HEK293T (cell line): ENCODE data around the gene FAM3D.
"Not testable (repeated sequence)": the region's sequence is repeated elsewhere in the genome, so short reads cannot be mapped to it uniquely, and the experiment has no call there.

Experiments
- CTCF ChIA-PET: fragments of 350-600 bp; formaldehyde crosslinking; extraction: SDS; loops from one replicate; lab custom pipeline; 2021; ENCODE audit warnings: antibody characterized with exemption, inconsistent platforms; lab: Yijun Ruan, JAX
- POLR2A ChIA-PET: fragments of 350-600 bp; formaldehyde crosslinking; extraction: SDS; loops from one replicate; lab custom pipeline; 2020; ENCODE audit warnings: antibody characterized with exemption, inconsistent platforms; lab: Yijun Ruan, JAX
- DNase-seq: peaks from one replicate; pipeline ENCODE4 v3.0.0; 2012; ENCODE audit warnings: mixed read lengths; ENCODE audit errors: extremely low spot score
- ARNT ChIP-seq: fragments of 450-650 bp; IDR thresholded peaks from 2 replicates; pipeline ENCODE4 v1.6.1; 2017; ENCODE audit warnings: mild to moderate bottlenecking
- BHLHE40 ChIP-seq: fragments of 450-650 bp; IDR thresholded peaks from 2 replicates; pipeline ENCODE4 v1.6.1; 2016; ENCODE audit warnings: mild to moderate bottlenecking, moderate library complexity, borderline replicate concordance
- CTBP1 ChIP-seq: fragments of 450-650 bp; IDR thresholded peaks from 2 replicates; pipeline ENCODE4 v1.6.1; 2016; ENCODE audit warnings: borderline replicate concordance
- ELF4 ChIP-seq: fragments of 450-650 bp; IDR thresholded peaks from 2 replicates; pipeline ENCODE4 v1.6.1; 2017; ENCODE audit warnings: antibody characterized with exemption
- FOXA1 ChIP-seq: fragments of 450-650 bp; IDR thresholded peaks from 2 replicates; pipeline ENCODE4 v1.6.1; 2016; ENCODE audit warnings: mild to moderate bottlenecking
- FOXK2 ChIP-seq: fragments of 450-650 bp; IDR thresholded peaks from 2 replicates; pipeline ENCODE4 v1.6.1; 2016; ENCODE audit warnings: mild to moderate bottlenecking
- FOXM1 ChIP-seq: fragments of 450-650 bp; IDR thresholded peaks from 2 replicates; pipeline ENCODE4 v1.6.1; 2017; ENCODE audit warnings: mild to moderate bottlenecking, borderline replicate concordance
- HDGF ChIP-seq: fragments of 450-650 bp; IDR thresholded peaks from 2 replicates; pipeline ENCODE4 v1.6.1; 2017; ENCODE audit warnings: antibody characterized with exemption, borderline replicate concordance
- L3MBTL2 ChIP-seq: fragments of 450-650 bp; conservative IDR thresholded peaks from 2 replicates; pipeline ENCODE4 v1.6.1; 2016; ENCODE audit warnings: mild to moderate bottlenecking
- LEF1 ChIP-seq: fragments of 450-650 bp; IDR thresholded peaks from 2 replicates; pipeline ENCODE4 v1.6.1; 2017; ENCODE audit warnings: mild to moderate bottlenecking, borderline replicate concordance
- NFRKB ChIP-seq: fragments of 450-650 bp; IDR thresholded peaks from 2 replicates; pipeline ENCODE4 v1.6.1; 2016; ENCODE audit warnings: mild to moderate bottlenecking, moderate library complexity
- SP1 ChIP-seq: fragments of 450-650 bp; IDR thresholded peaks from 2 replicates; pipeline ENCODE4 v1.6.1; 2017
- SUZ12 ChIP-seq: fragments of 450-650 bp; IDR thresholded peaks from 2 replicates; pipeline ENCODE4 v1.6.1; 2016; ENCODE audit warnings: mild to moderate bottlenecking
- TARDBP ChIP-seq: fragments of 450-650 bp; IDR thresholded peaks from 2 replicates; pipeline ENCODE4 v1.6.1; 2016
- ZNF384 ChIP-seq: fragments of 450-650 bp; IDR thresholded peaks from 2 replicates; pipeline ENCODE4 v1.6.1; 2016
- TF ChIP-seq, protein P1 (sequence below): fragments of 450-650 bp; IDR thresholded peaks from 2 replicates; pipeline ENCODE4 v1.6.1; 2016

The FAM3D gene, protein sequence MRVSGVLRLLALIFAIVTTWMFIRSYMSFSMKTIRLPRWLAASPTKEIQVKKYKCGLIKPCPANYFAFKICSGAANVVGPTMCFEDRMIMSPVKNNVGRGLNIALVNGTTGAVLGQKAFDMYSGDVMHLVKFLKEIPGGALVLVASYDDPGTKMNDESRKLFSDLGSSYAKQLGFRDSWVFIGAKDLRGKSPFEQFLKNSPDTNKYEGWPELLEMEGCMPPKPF

DNA sequence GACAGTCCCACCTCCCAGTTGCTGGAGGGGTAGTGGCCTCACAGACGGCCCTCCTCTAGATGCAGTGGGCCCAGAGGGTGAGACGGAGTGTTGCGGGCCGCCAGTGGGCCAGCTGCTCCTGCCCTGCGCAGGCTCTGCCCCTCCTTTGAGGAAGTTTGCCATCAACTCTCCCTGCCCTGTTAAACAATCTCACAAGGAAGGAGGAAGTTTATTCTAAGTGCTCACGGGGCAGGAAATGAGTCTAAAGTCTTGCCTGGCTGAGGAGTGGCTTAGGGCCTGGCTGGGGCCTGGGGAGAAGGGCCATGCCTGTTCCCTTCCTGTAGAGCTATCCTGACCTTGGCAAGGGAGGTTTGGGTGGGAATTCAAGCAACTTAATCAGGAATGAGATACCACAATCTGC lies at the start of gene FAM3D:
FAM3D (minus strand) TSS at position 92 of the 400 bp plus-strand sequence. CDS start 11,211 bp downstream, outside the sequence.
- no peak for TF ChIP-seq ZNF384
- TF ChIP-seq ARNT: no peak
- TF ChIP-seq FOXM1: no peak
- no peak for TF ChIP-seq NFRKB
- no peak for TF ChIP-seq CTBP1
- no peak for TF ChIP-seq L3MBTL2
- no peak for TF ChIP-seq TARDBP
- no peak for TF ChIP-seq BHLHE40
- no peak for TF ChIP-seq FOXK2
- TF ChIP-seq SUZ12: no peak
- TF ChIP-seq ELF4: no peak
- TF ChIP-seq LEF1: no peak
- TF ChIP-seq SP1: no peak
- ChIA-PET CTCF (no interaction called here), POLR2A (no interaction called here)
- no peak for DNase-seq

DNA sequence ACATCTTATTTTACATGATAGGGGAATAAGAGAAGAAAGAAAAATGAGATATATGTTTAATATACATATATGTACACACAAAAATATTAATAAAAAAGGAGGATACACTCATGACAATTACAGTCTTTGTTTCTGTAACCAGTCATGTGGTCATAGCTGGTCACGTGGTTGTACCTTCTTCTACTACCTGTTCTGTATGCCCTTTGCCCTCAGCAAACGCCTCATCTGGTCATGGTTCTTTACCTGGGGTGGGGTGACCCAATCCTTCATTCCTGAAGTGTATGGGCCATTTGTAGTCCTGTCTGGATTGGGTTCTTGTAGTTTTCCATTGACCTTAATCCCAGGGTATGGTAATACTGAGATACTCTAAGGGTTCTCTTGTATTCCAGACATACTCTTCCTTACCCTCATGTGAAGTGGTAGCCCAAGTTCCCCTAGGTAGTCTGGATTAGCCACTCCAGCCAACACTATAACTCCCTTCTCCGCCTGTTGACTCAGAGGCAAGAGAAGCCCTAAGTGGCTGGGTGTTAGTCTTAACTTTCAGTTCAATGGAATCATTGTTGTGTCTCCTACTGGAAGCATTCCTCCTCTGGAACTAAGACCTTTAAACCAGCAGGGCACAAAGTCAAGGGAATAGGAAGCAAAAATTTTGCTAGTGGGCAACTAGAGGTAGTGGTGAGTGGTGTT lies 47.3 kb upstream of the FAM3D start:
- ChIA-PET POLR2A (no interaction called here), CTCF (no interaction called here)
- TF ChIP-seq L3MBTL2 (no peak), FOXA1 (no peak), HDGF (no peak), ARNT (no peak), NFRKB (no peak), TARDBP (no peak), FOXM1 (no peak), BHLHE40 (no peak), ELF4 (no peak), SUZ12 (no peak), ZNF384 (no peak), FOXK2 (no peak), LEF1 (no peak), CTBP1 (no peak), SP1 (no peak)
- TF ChIP-seq, protein P1, sequence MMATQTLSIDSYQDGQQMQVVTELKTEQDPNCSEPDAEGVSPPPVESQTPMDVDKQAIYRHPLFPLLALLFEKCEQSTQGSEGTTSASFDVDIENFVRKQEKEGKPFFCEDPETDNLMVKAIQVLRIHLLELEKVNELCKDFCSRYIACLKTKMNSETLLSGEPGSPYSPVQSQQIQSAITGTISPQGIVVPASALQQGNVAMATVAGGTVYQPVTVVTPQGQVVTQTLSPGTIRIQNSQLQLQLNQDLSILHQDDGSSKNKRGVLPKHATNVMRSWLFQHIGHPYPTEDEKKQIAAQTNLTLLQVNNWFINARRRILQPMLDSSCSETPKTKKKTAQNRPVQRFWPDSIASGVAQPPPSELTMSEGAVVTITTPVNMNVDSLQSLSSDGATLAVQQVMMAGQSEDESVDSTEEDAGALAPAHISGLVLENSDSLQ: no peak
- no peak for DNase-seq

DNA sequence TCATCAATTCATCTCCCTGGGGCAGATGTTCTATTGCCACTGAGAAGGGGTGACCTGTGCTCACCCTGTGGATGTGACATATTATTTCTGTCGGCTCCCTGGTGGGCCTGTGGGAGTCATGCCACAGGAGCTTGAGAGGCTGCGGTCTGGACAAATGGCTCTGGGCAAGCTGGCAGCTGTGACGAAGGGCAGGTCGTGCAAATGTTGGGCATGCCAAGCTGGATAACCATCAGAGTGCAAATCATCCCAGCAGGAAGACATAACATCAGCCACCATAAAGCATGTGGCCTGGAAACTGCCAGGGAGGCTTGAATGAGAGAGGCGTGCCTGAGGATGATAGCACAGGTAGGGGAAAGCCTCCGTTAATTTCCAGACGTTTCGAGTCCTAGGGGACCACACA lies 45.3 kb upstream of the FAM3D start:
- CTCF ChIA-PET: no interaction called here
- TF ChIP-seq FOXA1: no peak
- TF ChIP-seq FOXM1: no peak
- TF ChIP-seq L3MBTL2: no peak
- TF ChIP-seq SP1: no peak
- TF ChIP-seq SUZ12: no peak
- TF ChIP-seq HDGF: no peak
- TF ChIP-seq FOXK2: no peak
- no peak for TF ChIP-seq ZNF384
- TF ChIP-seq NFRKB: no peak
- TF ChIP-seq, protein P1: no peak
- TF ChIP-seq ELF4: no peak
- TF ChIP-seq CTBP1: no peak
- no peak for TF ChIP-seq LEF1
- no peak for TF ChIP-seq TARDBP
- no peak for TF ChIP-seq BHLHE40
- POLR2A ChIA-PET: no interaction called here
- DNase-seq: no peak

DNA sequence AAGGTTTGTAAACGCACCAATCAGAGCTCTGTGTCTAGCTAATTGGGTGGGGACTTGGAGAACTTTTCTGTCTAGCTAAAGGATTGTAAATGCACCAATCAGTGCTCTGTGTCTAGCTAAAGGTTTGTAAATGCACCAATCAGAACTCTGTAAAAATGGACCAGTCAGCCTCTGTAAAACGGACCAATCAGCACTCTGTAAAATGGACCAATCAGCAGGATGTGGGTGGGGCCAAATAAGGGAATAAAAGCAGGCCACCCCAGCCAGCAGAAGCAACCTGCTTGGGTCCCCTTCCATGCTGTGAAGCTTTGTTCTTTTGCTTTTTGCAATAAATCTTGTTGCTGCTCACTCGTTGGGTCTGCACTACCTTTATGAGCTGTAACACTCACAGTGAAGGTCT lies 42.4 kb upstream of the FAM3D start:
- POLR2A ChIA-PET, CTCF ChIA-PET, DNase-seq: not testable (repeated sequence)

DNA sequence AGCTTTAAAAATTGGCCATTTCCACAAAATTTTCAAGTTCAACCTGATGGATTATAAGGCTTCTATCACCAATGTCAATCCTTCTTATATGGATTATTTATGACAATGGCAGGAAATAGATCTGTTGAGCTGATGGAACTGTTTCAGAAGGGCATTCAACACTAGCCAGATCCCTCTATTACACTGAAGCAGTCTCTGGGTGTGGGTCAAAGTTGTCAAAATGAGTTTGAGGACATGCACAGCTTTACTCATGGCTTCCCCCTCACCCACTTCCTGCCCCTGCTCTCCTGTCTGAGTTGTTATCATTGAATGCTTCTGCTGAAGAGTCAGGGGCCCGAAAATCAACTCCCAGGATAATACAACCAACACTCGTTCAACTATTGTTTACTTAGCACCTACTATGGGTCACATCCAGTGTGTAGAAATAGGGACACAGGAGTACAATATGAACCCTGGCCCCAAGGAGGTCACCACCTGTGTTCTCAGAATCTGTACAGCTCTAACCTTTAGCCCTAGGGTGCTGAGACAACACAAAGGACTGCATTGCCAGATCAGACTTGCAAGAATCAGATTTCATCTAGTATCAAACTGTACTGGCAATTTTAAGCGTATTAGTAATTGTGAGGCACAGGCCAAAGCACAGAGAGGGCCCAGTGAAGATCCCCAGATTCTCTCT lies 41.7 kb upstream of the FAM3D start:
- ChIA-PET POLR2A (no interaction called here), CTCF (no interaction called here)
- no peak for TF ChIP-seq TARDBP
- no peak for TF ChIP-seq ARNT
- no peak for TF ChIP-seq CTBP1
- TF ChIP-seq FOXK2: no peak
- TF ChIP-seq BHLHE40: no peak
- no peak for TF ChIP-seq NFRKB
- no peak for TF ChIP-seq ZNF384
- TF ChIP-seq L3MBTL2: no peak
- TF ChIP-seq ELF4: no peak
- DNase-seq: no peak

DNA sequence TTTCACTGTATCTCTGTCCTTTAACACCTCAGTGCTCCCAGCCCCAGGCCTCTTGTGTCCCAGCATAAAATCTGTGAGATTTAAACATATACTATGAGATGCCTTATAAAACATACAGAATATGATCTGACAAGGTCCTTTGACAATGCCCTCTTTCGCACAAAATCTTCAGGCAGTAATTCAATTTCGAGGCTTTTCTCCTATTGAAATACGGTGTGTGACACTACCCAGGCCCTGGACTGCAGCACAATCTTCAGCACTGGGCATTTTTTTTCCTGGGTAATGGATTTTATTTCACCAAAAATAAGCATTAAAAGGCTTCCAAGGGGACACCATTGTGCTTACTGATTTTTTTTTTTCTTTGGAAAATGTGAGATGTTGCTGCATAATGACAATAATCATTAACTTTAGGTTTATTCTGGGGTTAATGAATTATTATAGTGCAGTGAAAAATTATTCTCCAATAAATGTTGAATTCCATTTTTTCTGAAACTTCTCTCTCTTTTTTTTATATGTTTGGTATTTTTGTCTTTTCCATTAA lies 40.9 kb upstream of the FAM3D start:
- ChIA-PET POLR2A (no interaction called here), CTCF (no interaction called here)
- no peak for DNase-seq
- TF ChIP-seq ARNT (no peak), FOXM1 (no peak), SUZ12 (no peak), ZNF384 (no peak), TARDBP (no peak), L3MBTL2 (no peak), HDGF (no peak), BHLHE40 (no peak), LEF1 (no peak), ELF4 (no peak), CTBP1 (no peak), FOXA1 (no peak), SP1 (no peak), NFRKB (no peak), FOXK2 (no peak)
- TF ChIP-seq, protein P1: no peak
